DOHH2 (cell line): ENCODE results near the gene FHL1.

Source experiments
- H3F3A ChIP-seq: fragments of 200-600 bp; sonication (generic), shearing (Covaris generic); 2 replicates; pipeline ENCODE4 v1.6.0; 2016; ENCODE audit warnings: antibody characterized with exemption, mild to moderate bottlenecking; ENCODE audit not compliant: control insufficient read depth, insufficient read depth
- H3K27ac ChIP-seq: fragments of 200-600 bp; sonication (generic); 2 replicates; pipeline ENCODE4 v1.5.1; 2014; ENCODE audit warnings: low read depth, mild to moderate bottlenecking, low read length, moderate library complexity
- H3K27me3 ChIP-seq: fragments of 200-600 bp; sonication (generic); 2 replicates; pipeline ENCODE4 v1.6.1; 2014; ENCODE audit warnings: mild to moderate bottlenecking, low read length, mixed read lengths; ENCODE audit not compliant: control insufficient read depth
- H3K36me3 ChIP-seq: fragments of 200-600 bp; sonication (generic); 2 replicates; pipeline ENCODE4 v1.6.1; 2014; ENCODE audit warnings: mild to moderate bottlenecking, low read length, moderate library complexity, mixed read lengths; ENCODE audit not compliant: control insufficient read depth
- H3K4me1 ChIP-seq: fragments of 200-600 bp; sonication (generic); 2 replicates; pipeline ENCODE4 v1.6.1; 2014; ENCODE audit warnings: mild to moderate bottlenecking, low read length, mixed read lengths; ENCODE audit not compliant: control insufficient read depth
- H3K4me2 ChIP-seq: fragments of 200-600 bp; sonication (generic); 2 replicates; pipeline ENCODE4 v1.6.0; 2014; ENCODE audit warnings: mild to moderate bottlenecking, low read length, moderate library complexity
- H3K4me3 ChIP-seq: fragments of 200-600 bp; sonication (generic); 2 replicates; pipeline ENCODE4 v1.5.1; 2014; ENCODE audit warnings: mild to moderate bottlenecking, low read length, mixed read lengths
- H3K79me2 ChIP-seq: fragments of 200-600 bp; sonication (generic); 2 replicates; pipeline ENCODE4 v1.6.1; 2014; ENCODE audit warnings: mild to moderate bottlenecking, low read length, mixed read lengths; ENCODE audit not compliant: control insufficient read depth
- H3K9me2 ChIP-seq: fragments of 200-600 bp; sonication (generic); replicated peaks from 2 replicates; pipeline ENCODE4 v1.6.1; 2014; ENCODE audit warnings: mild to moderate bottlenecking, low read length, mixed read lengths; ENCODE audit not compliant: control insufficient read depth
- H3K9me3 ChIP-seq: fragments of 200-600 bp; sonication (generic); 2 replicates; pipeline ENCODE4 v1.6.1; 2014; ENCODE audit warnings: antibody characterized with exemption, low read length, mixed read lengths; ENCODE audit not compliant: control insufficient read depth, insufficient read depth
- H4K20me1 ChIP-seq: fragments of 200-600 bp; sonication (generic); 2 replicates; pipeline ENCODE4 v1.6.0; 2014; ENCODE audit warnings: low read depth, mild to moderate bottlenecking, antibody characterized with exemption, low read length, moderate library complexity; ENCODE audit not compliant: control insufficient read depth, insufficient read depth
- EZH2phosphoT487 ChIP-seq: fragments of 200-600 bp; sonication (generic); IDR thresholded peaks from 2 replicates; pipeline ENCODE4 v1.6.1; 2017; ENCODE audit warnings: borderline replicate concordance, mild to moderate bottlenecking, antibody characterized with exemption, low read length, moderate library complexity, mixed read lengths
- TF ChIP-seq, protein P1 (sequence below): fragments of 200-600 bp; sonication (generic); IDR thresholded peaks from one replicate; pipeline ENCODE4 v1.5.1; 2014; ENCODE audit warnings: antibody characterized with exemption, mild to moderate bottlenecking, low read depth, low read length; ENCODE audit not compliant: poor library complexity, severe bottlenecking

Gene FHL1

DNA sequence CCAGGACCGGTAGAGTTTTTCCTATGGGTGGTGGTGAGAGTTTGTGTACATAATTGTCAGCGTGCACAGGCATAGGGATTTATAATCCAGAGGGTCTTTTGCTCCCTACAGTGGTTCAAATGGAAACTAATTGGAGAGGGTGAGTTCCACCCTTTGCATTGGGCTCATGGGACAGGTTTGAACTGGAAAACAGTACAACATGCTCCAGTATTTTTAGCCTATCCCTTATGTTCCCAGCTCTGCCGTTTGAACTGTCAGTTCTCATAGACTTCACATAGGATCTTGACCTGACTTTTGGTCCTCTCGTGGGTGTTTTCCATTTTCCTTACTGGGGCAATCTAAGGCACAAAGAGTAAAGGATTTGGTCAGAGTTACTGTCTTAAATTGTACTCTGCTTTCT lies 31.8 kb downstream of the FHL1 start:
- H3K9me3 ChIP-seq = no peaks in the 10 kb centered on the region
- TF ChIP-seq EZH2phosphoT487 = no peak
- TF ChIP-seq, protein P1, sequence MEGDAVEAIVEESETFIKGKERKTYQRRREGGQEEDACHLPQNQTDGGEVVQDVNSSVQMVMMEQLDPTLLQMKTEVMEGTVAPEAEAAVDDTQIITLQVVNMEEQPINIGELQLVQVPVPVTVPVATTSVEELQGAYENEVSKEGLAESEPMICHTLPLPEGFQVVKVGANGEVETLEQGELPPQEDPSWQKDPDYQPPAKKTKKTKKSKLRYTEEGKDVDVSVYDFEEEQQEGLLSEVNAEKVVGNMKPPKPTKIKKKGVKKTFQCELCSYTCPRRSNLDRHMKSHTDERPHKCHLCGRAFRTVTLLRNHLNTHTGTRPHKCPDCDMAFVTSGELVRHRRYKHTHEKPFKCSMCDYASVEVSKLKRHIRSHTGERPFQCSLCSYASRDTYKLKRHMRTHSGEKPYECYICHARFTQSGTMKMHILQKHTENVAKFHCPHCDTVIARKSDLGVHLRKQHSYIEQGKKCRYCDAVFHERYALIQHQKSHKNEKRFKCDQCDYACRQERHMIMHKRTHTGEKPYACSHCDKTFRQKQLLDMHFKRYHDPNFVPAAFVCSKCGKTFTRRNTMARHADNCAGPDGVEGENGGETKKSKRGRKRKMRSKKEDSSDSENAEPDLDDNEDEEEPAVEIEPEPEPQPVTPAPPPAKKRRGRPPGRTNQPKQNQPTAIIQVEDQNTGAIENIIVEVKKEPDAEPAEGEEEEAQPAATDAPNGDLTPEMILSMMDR = no peak
- H3K4me2 ChIP-seq = no peak overlapping the region
- no peaks in the 10 kb centered on the region for H3K79me2 ChIP-seq
- no peak overlapping the region for H3K27ac ChIP-seq
- no peaks in the 10 kb centered on the region for H3F3A ChIP-seq
- H3K4me1 ChIP-seq = no peaks in the 10 kb centered on the region
- H4K20me1 ChIP-seq = no peaks in the 10 kb centered on the region
- H3K9me2 ChIP-seq = no peaks in the 10 kb centered on the region
- H3K36me3 ChIP-seq = no peaks in the 10 kb centered on the region
- no peaks in the 10 kb centered on the region for H3K27me3 ChIP-seq
- H3K4me3 ChIP-seq = no peak overlapping the region

DNA sequence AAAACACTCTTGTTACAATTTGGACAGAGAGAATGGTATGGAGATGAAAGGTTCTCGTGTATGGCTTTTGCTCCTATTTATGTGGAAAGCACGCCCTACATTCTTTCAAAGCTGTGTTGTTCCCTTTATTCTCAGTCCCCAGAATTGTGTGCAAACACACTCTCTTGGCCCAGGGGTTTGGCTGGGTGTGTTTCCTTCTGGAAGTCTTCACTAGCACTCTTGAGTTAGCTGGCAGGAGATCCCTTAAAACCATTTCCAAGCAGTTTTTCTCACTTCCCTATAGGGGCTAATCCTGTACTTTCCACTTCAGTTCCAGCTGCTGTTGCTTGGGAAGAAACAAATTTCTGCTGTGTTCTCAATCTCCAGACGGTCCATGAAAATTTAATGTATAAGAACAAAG lies 35.1 kb downstream of the FHL1 start:
- Histone ChIP-seq H3K4me2 (no peak overlapping the region), H3F3A (no peaks in the 10 kb centered on the region), H3K4me3 (no peak overlapping the region), H3K4me1 (no peaks in the 10 kb centered on the region), H3K9me3 (no peaks in the 10 kb centered on the region), H3K27me3 (no peaks in the 10 kb centered on the region), H3K27ac (no peak overlapping the region), H3K36me3 (no peaks in the 10 kb centered on the region), H3K9me2 (no peaks in the 10 kb centered on the region), H3K79me2 (no peaks in the 10 kb centered on the region), H4K20me1 (no peaks in the 10 kb centered on the region)
- TF ChIP-seq, protein P1 = no peak
- TF ChIP-seq EZH2phosphoT487 = no peak

DNA sequence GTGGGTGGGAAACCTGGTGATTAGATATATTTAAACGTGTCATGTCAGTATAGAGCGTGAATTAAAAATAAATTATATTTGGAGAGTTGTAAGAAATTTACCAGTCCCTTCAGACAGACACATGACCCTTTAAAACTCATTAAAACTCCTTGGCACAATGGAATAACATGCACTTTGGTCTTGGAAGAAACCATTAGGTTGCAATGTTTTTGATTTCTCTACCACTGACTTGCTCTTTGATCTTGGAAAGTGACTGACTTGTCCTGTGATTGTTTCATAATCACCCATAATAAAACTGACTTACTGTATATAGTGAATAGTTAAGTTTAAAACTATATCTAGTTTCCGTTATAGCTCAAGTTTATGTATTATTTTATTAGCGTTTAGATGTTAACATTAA lies 35.8 kb downstream of the FHL1 start:
- Histone ChIP-seq H3F3A (no peaks in the 10 kb centered on the region), H3K4me2 (no peak overlapping the region), H3K36me3 (no peaks in the 10 kb centered on the region), H3K27ac (no peak overlapping the region), H4K20me1 (no peaks in the 10 kb centered on the region), H3K4me1 (no peaks in the 10 kb centered on the region), H3K27me3 (no peaks in the 10 kb centered on the region), H3K79me2 (no peaks in the 10 kb centered on the region), H3K9me2 (no peaks in the 10 kb centered on the region), H3K9me3 (no peaks in the 10 kb centered on the region), H3K4me3 (no peak overlapping the region)
- TF ChIP-seq EZH2phosphoT487 = no peak
- TF ChIP-seq, protein P1 = no peak

DNA sequence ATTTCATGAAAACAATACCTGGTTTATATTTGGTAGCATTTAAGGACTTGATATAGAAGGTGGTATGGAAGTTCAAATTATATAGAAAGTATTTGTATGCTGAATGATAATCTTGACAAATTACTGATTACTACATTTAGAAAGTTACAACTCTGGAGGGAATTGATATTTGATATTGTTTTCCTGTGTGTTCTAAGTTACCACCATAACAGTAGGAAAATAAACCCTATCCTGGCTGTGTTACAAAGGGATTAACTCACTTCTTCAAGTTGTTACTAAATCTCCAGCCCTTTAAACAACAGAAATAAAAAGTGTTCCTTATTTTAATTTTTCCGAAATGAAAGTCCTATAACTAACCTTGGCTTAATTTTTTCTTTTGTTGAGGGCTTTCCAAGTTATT lies 36.6 kb downstream of the FHL1 start:
- H3K27ac ChIP-seq = no peak overlapping the region
- H3K4me2 ChIP-seq = no peak overlapping the region
- no peaks in the 10 kb centered on the region for H3K9me2 ChIP-seq

More for the DNA sequence above, 36.6 kb downstream of the FHL1 start:
- H3K79me2 ChIP-seq = no peaks in the 10 kb centered on the region
- no peak overlapping the region for H3K4me3 ChIP-seq
- H3K4me1 ChIP-seq = no peaks in the 10 kb centered on the region
- H3K36me3 ChIP-seq = no peaks in the 10 kb centered on the region
- no peaks in the 10 kb centered on the region for H3K9me3 ChIP-seq
- TF ChIP-seq EZH2phosphoT487 = no peak
- TF ChIP-seq, protein P1 = no peak
- no peaks in the 10 kb centered on the region for H3F3A ChIP-seq
- H4K20me1 ChIP-seq = no peaks in the 10 kb centered on the region
- H3K27me3 ChIP-seq = no peaks in the 10 kb centered on the region
